ENCODE data around the gene IL18BP.

Gene IL18BP

GRCh38 chr11:72041364-72042063, 42.8 kb downstream of the IL18BP start:
- H3K4me1 ChIP-seq = peaks cover 23% of the 10 kb centered on the region
- no peaks in the 10 kb centered on the region for H3K27me3 ChIP-seq
- no peak for TF ChIP-seq CTCF (IDR thresholded peaks at IDR 0.05; ENCODE audit: low read depth, low read length)
- peak; percentile 85 for DNase-seq
- H3K4me3 ChIP-seq (ENCODE audit: low read depth, low read length) = peak overlapping the region; percentile 73
- H3K9me3 ChIP-seq = no peaks in the 10 kb centered on the region
- H3K36me3 ChIP-seq = peaks cover 12% of the 10 kb centered on the region

- Histone ChIP-seq H3K4me1 (peaks cover 23% of the 10 kb centered on the region), H3K27me3 (no peaks in the 10 kb centered on the region), H3K4me3 (ENCODE audit: low read depth, low read length) (peak overlapping the region; percentile 73), H3K36me3 (peaks cover 11% of the 10 kb centered on the region), H3K9me3 (no peaks in the 10 kb centered on the region)
- no peak for DNase-seq
- TF ChIP-seq CTCF (IDR thresholded peaks at IDR 0.05; ENCODE audit: low read depth, low read length) = no peak
These were observed 43.5 kb downstream of the IL18BP start for GRCh38 chr11:72042064-72042745.

- no peak for TF ChIP-seq CTCF (IDR thresholded peaks at IDR 0.05; ENCODE audit: low read depth, low read length)
- Histone ChIP-seq H3K4me1 (peaks cover 8% of the 10 kb centered on the region), H3K36me3 (peaks cover 14% of the 10 kb centered on the region)
These were observed 47.1 kb downstream of the IL18BP start for GRCh38 chr11:72045849-72046248.

GRCh38 chr11:72048766-72049460, 50.2 kb downstream of the IL18BP start:
- H3K36me3 ChIP-seq = peaks cover 15% of the 10 kb centered on the region
- TF ChIP-seq CTCF (IDR thresholded peaks at IDR 0.05; ENCODE audit: low read depth, low read length) = no peak
- no peak overlapping the region for H3K4me3 ChIP-seq (ENCODE audit: low read depth, low read length)
- no peaks in the 10 kb centered on the region for H3K9me3 ChIP-seq
- no peaks in the 10 kb centered on the region for H3K27me3 ChIP-seq
- peaks cover 3% of the 10 kb centered on the region; the same call in 1 of the 2 replicates for H3K4me1 ChIP-seq
- no peak for DNase-seq

More at GRCh38 chr11:72045849-72046248, 47.1 kb downstream of the IL18BP start:
- Histone ChIP-seq H3K4me3 (ENCODE audit: low read depth, low read length) (no peak overlapping the region), H3K9me3 (no peaks in the 10 kb centered on the region), H3K27me3 (no peaks in the 10 kb centered on the region)
- DNase-seq = no peak

All from BE2C (cell line).